Activated CD8-positive, alpha-beta T cell treated with anti-CD3 and anti-CD28 coated beads for 36 hours (primary cell): ENCODE measurements around the gene POLK. TPM values are rescaled to one million over a fixed set of nuclear protein-coding genes. Genes with fewer than 3 reads are reported as not detected.

ENCODE experiments used
- ATAC-seq: fragments of 200-7000 bp; cut with Tn5 transposase; one replicate; pipeline ENCODE4 v1.10.0; 2021; ENCODE audit warnings: mild to moderate bottlenecking, moderate library complexity
- CTCF ChIA-PET: fragments of 350-600 bp; sonication (Branson Sonifier 250); formaldehyde crosslinking; loops from one replicate; lab custom pipeline; 2021; ENCODE audit warnings: antibody characterized with exemption; lab: Charles Lee
- POLR2A ChIA-PET: fragments of 350-600 bp; sonication (Branson Sonifier 250); formaldehyde crosslinking; loops from one replicate; lab custom pipeline; 2021; ENCODE audit warnings: antibody characterized with exemption; lab: Charles Lee
- DNase-seq: peaks from one replicate; pipeline ENCODE4 v3.0.0-alpha.2; 2020
- H3K27ac Mint-ChIP-seq: one replicate; pipeline ENCODE4 v1.8.0; 2021; ENCODE audit warnings: mild to moderate bottlenecking, mixed read lengths
- H3K27me3 Mint-ChIP-seq: one replicate; pipeline ENCODE4 v1.8.0; 2021; ENCODE audit warnings: mixed read lengths
- H3K36me3 Mint-ChIP-seq: one replicate; pipeline ENCODE4 v1.8.0; 2021; ENCODE audit warnings: low read depth, mixed read lengths
- H3K4me1 Mint-ChIP-seq: one replicate; pipeline ENCODE4 v1.8.0; 2021; ENCODE audit warnings: low read depth, mixed read lengths
- H3K4me3 Mint-ChIP-seq: one replicate; pipeline ENCODE4 v1.8.0; 2021; ENCODE audit warnings: mild to moderate bottlenecking, moderate library complexity, mixed read lengths
- H3K9me3 Mint-ChIP-seq: one replicate; pipeline ENCODE4 v1.8.0; 2021; ENCODE audit warnings: mixed read lengths
- CTCF ChIP-seq: fragments of 200-600 bp; IDR thresholded peaks from one replicate; pipeline ENCODE4 v1.8.0; 2022; ENCODE audit warnings: antibody characterized with exemption, mild to moderate bottlenecking
- intact Hi-C: fragments of 100-400 bp; cut with micrococcal nuclease; formaldehyde crosslinking; loops from one replicate; pipeline ENCODE4 v1.10.0; 2022
- total RNA-seq, 2 experiments: library from RNA; stranded (reverse); gene quantifications; one replicate each; pipeline ENCODE4 v1.2.3, GENCODE V29; 2021

Gene POLK
- total RNA-seq, 2 experiments from 2014 or later: 29.5 to 30.6 TPM

- Mint-ChIP-seq H3K4me1 (peaks cover 5% of the 10 kb centered on the region), H3K27ac (no peak overlapping the region), H3K36me3 (peaks cover 24% of the 10 kb centered on the region), H3K27me3 (no peaks in the 10 kb centered on the region), H3K4me3 (no peak overlapping the region), H3K9me3 (no peaks in the 10 kb centered on the region)
- POLR2A ChIA-PET: no interaction called here
- TF ChIP-seq CTCF: no peak
- CTCF ChIA-PET: no interaction called here
- DNase-seq: no peak
- no peak for ATAC-seq
- intact Hi-C loops: no loop called here
Observed at GRCh38 chr5:75547812-75548211, 36.1 kb downstream of the POLK start.

DNA sequence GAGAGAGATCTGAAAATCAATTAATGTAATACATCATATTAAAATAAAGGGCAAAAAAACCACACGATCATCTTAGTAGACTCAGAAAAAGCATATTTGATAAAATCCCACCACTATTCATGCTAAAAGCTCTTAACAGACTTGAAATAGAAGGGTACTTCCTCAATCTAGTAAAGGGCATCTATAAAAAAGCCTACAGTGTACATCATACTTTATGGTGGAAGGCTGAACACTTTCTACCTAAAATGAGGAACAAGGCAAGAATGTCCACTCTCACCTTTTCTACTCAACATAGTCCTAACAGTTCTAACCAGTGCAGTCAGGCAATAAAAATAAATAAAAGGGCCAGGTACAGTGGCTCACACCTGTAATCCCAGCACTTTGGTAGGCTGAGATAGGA is 38.9 kb downstream of the POLK start:
- no peak for ATAC-seq
- H3K4me3 Mint-ChIP-seq: no peak overlapping the region
- TF ChIP-seq CTCF: no peak
- ChIA-PET CTCF (no interaction called here), POLR2A (no interaction called here)
- H3K27ac Mint-ChIP-seq: no peak overlapping the region
- no peaks in the 10 kb centered on the region for H3K9me3 Mint-ChIP-seq
- H3K36me3 Mint-ChIP-seq: peaks cover 33% of the 10 kb centered on the region
- H3K4me1 Mint-ChIP-seq: no peaks in the 10 kb centered on the region
- DNase-seq: no peak
- intact Hi-C loops: no loop called here
- H3K27me3 Mint-ChIP-seq: no peaks in the 10 kb centered on the region

DNA sequence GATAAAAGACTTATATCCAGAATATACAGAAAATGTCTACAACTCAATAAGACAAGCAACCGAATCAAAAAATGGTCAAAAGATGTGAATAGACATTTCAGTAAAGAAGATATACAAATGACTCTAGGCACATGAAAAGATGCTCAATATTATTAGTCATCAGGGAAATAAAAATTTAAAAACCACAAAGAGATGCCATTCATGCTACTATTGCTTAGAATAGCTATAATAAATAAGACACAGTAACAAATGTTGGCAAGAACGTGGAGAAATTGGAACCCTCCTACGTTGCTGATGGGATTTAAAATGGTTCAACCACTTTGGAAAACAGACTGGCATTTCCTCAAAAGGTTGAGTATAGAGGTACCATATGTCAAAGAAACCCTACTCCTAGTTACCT is 39.8 kb downstream of the POLK start:
- CTCF ChIA-PET: interaction anchor here (1.3 kb wide), 1 partner anchor 29 kb away, joined by 3 read pairs; no protein-coding TSS in a partner anchor
- H3K36me3 Mint-ChIP-seq: peaks cover 38% of the 10 kb centered on the region
- no peaks in the 10 kb centered on the region for H3K27me3 Mint-ChIP-seq
- no peak overlapping the region for H3K27ac Mint-ChIP-seq
- H3K4me1 Mint-ChIP-seq: no peaks in the 10 kb centered on the region
- TF ChIP-seq CTCF: no peak
- ATAC-seq (no peak), DNase-seq (no peak)
- H3K9me3 Mint-ChIP-seq: no peaks in the 10 kb centered on the region
- intact Hi-C loops: no loop called here
- no peak overlapping the region for H3K4me3 Mint-ChIP-seq
- POLR2A ChIA-PET: no interaction called here

DNA sequence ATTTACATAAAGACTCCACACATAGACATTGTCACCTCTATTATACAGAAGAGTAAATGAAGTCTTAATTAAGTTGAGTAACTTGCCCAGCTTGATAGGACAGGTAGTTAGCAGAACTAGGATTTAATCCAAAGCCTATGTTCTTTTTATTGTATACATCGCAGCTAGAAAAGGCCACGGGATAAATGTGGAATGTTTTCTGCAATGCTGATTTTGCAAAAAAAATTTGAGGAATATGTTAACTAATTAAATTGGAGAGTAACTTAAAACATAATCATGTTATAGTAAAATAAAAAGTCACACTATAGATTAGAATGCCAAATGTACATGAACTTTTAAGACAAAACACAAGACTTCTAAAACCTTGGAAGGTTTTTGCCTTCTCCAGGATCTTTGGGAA is 41.1 kb downstream of the POLK start:
- H3K36me3 Mint-ChIP-seq: peaks cover 51% of the 10 kb centered on the region
- peaks cover 5% of the 10 kb centered on the region for H3K4me1 Mint-ChIP-seq
- peaks cover 1% of the 10 kb centered on the region for H3K9me3 Mint-ChIP-seq
- no peak overlapping the region for H3K4me3 Mint-ChIP-seq
- POLR2A ChIA-PET: interaction anchor here (1.9 kb wide), 1 partner anchor 16 kb away, joined by 5 read pairs; no protein-coding TSS in a partner anchor
- no peaks in the 10 kb centered on the region for H3K27me3 Mint-ChIP-seq
- DNase-seq (no peak), ATAC-seq (no peak)
- intact Hi-C loops: no loop called here
- no peak overlapping the region for H3K27ac Mint-ChIP-seq
- CTCF ChIA-PET: interaction anchor here (1.3 kb wide), 1 partner anchor 30 kb away, joined by 3 read pairs; no protein-coding TSS in a partner anchor
- TF ChIP-seq CTCF: no peak

DNA sequence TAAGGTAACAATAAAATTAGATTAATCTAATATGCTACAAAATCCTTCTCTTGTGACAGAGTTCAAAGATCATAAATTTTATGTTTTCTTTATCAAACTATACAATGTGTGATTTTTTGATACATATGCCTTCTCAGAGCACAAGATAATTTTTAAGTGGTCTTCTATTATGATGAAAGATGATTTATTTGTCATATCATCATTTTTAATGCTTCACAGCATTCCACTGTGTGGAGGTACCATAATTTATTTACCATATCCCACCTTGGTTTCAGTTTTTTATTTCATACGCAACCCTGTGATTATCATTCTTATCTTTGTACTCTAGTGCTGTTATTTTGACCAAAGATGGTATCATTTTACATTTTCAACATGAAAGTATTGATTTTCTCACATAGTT is 41.7 kb downstream of the POLK start:
- CTCF ChIA-PET: no interaction called here
- intact Hi-C loops: no loop called here
- H3K36me3 Mint-ChIP-seq: peaks cover 55% of the 10 kb centered on the region

More for the DNA sequence above, 41.7 kb downstream of the POLK start:
- H3K4me1 Mint-ChIP-seq: peaks cover 8% of the 10 kb centered on the region
- POLR2A ChIA-PET: interaction anchor here (1.9 kb wide), 1 partner anchor 17 kb away, joined by 5 read pairs; no protein-coding TSS in a partner anchor
- DNase-seq (no peak), ATAC-seq (no peak)
- TF ChIP-seq CTCF: no peak
- H3K27ac Mint-ChIP-seq: no peak overlapping the region
- H3K27me3 Mint-ChIP-seq: no peaks in the 10 kb centered on the region
- H3K9me3 Mint-ChIP-seq: peaks cover 1% of the 10 kb centered on the region
- no peak overlapping the region for H3K4me3 Mint-ChIP-seq
